ENCODE data around the gene JMJD1C.

JMJD1C gene

DNA sequence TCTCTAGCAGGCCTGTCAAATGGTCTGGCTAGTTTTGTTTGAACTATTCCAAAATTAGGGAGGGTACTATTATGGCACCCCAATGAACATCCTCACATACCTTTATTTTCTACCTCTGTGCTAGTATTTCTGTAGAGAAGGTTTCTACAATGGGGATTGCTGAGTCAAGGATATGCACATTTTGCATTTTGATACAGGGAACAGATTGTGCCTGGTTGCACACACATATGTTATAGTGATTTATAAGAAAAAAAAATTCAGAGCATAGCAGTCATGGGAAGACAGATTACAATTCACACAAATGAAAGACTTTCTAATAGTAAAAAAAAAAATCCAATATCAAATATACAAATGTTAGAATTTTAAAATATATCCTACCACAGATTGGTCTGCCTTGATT lies 346.7 kb downstream of the JMJD1C start:
- DNase-seq = no peak
